UCSD-AML1 (cell line): ENCODE measurements around the gene RBMY1F.
"Not testable (repeated sequence)": the region's sequence is repeated elsewhere in the genome, so short reads cannot be mapped to it uniquely, and the experiment has no call there.

ENCODE experiments used
- DNase-seq: peaks from one replicate; lab custom pipeline; 2025; ENCODE audit not compliant: unreplicated experiment; lab: John Stamatoyannopoulos, UW

Gene RBMY1F

GRCh38 chrY:22182823-22183222 is at the start of gene RBMY1F:
Gene RBMY1F (minus strand): TSS chrY:22182923. CDS start chrY:22180969, 1,954 bp downstream.
- DNase-seq: not testable (repeated sequence)

- DNase-seq: not testable (repeated sequence)
Measured at GRCh38 chrY:22151144-22151543, 31.6 kb downstream of the RBMY1F start.

DNA sequence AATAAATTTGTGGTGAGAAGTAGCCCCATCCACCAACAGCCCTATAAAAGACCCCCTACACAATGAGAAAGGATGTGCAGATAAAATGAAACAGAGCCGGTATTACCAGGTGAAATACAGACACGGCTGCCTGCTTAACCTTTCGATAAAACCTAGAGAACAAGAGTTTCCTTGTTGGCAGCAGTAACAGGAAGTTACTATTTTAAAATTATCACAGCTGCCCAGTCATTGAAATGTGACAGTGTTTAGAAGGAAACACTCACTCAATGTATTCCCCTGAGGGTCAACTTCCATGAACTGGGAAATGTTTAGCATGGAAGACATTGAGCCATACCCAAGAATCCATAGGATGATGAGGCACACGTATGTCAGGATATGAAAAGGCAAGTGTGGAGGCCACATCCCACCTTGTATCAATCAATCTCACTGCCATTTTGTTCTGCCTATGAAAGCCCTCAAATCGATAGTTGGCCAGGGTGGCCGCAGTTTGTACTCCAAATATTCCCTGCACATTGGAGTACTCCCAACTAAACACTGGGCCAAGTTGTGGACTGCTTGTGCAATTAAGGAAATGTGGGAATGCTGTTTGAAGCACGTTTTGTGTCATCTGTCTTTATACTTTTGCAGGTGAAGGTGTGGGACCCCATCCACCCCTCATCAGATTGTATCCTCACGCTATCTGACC is 41.6 kb downstream of the RBMY1F start:
- DNase-seq: not testable (repeated sequence)

GRCh38 chrY:22134719-22135118 is 48.0 kb downstream of the RBMY1F start:
- DNase-seq: not testable (repeated sequence)

DNA sequence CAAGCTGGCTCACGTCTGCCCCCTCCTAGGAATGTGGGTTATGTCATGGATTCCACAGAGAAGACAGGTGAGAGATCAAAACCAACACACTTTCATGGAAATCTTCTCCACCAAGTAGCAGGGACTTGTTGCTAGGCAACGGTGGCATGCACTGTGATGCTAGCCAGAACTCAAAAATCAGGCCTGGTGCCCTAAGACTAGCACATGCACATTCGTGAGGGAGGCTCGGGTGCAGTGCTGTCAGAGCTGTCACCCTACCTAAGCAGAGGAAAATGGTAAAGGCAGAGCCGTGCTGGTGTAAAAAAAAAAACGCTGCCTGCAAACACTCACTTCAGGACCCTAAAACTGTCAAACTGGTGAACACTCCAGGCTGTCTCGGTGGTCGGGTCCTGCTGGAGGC is 52.2 kb downstream of the RBMY1F start:
- not testable (repeated sequence) for DNase-seq
